ENCODE data around the gene SNX24.

SNX24 gene

GRCh38 chr5:122978644-122979297, 133.4 kb downstream of the SNX24 start:
- no peak overlapping the region for H3K4me3 ChIP-seq (ENCODE audit: low read depth, low read length)
- in situ Hi-C loops (cut with HindIII; ENCODE audit: low sequenced_read_pairs): no loop called here
- no peak for TF ChIP-seq CTCF (IDR thresholded peaks at IDR 0.05; ENCODE audit: low read depth, low read length, missing control alignments)
- no peak for DNase-seq (ENCODE audit: low read depth)

GRCh38 chr5:122981846-122982245, 136.4 kb downstream of the SNX24 start:
- TF ChIP-seq CTCF (IDR thresholded peaks at IDR 0.05; ENCODE audit: low read depth, low read length, missing control alignments): no peak
- DNase-seq (ENCODE audit: low read depth): no peak
- in situ Hi-C loops (cut with HindIII; ENCODE audit: low sequenced_read_pairs): no loop called here
- H3K4me3 ChIP-seq (ENCODE audit: low read depth, low read length): no peak overlapping the region

GRCh38 chr5:122982376-122982775, 137.0 kb downstream of the SNX24 start:
- TF ChIP-seq CTCF (IDR thresholded peaks at IDR 0.05; ENCODE audit: low read depth, low read length, missing control alignments): no peak
- H3K4me3 ChIP-seq (ENCODE audit: low read depth, low read length): no peak overlapping the region
- in situ Hi-C loops (cut with HindIII; ENCODE audit: low sequenced_read_pairs): no loop called here
- no peak for DNase-seq (ENCODE audit: low read depth)

- no peak for TF ChIP-seq CTCF (IDR thresholded peaks at IDR 0.05; ENCODE audit: low read depth, low read length, missing control alignments)
- DNase-seq (ENCODE audit: low read depth): no peak
- H3K4me3 ChIP-seq (ENCODE audit: low read depth, low read length): no peak overlapping the region
- in situ Hi-C loops (cut with HindIII; ENCODE audit: low sequenced_read_pairs): no loop called here
These were observed 139.0 kb downstream of the SNX24 start for GRCh38 chr5:122984425-122984824.

GRCh38 chr5:122985006-122985700, 139.7 kb downstream of the SNX24 start:
- no peak for DNase-seq (ENCODE audit: low read depth)
- in situ Hi-C loops (cut with HindIII; ENCODE audit: low sequenced_read_pairs): no loop called here
- no peak for TF ChIP-seq CTCF (IDR thresholded peaks at IDR 0.05; ENCODE audit: low read depth, low read length, missing control alignments)

GRCh38 chr5:122985954-122986721, 140.7 kb downstream of the SNX24 start:
- H3K4me3 ChIP-seq (ENCODE audit: low read depth, low read length): no peak overlapping the region
- no peak for TF ChIP-seq CTCF (IDR thresholded peaks at IDR 0.05; ENCODE audit: low read depth, low read length, missing control alignments)
- in situ Hi-C loops (cut with HindIII; ENCODE audit: low sequenced_read_pairs): no loop called here
- DNase-seq (ENCODE audit: low read depth): no peak

More at GRCh38 chr5:122985006-122985700, 139.7 kb downstream of the SNX24 start:
- no peak overlapping the region for H3K4me3 ChIP-seq (ENCODE audit: low read depth, low read length)

All from astrocyte of the cerebellum (primary cell).